Measurements from ENCODE around the gene POLE3.

- no peak for TF ChIP-seq CTCF (conservative IDR thresholded peaks at IDR 0.05; ENCODE audit: low read length)
- TF ChIP-seq EZH2phosphoT487 (IDR thresholded peaks at IDR 0.05; ENCODE audit: borderline replicate concordance) = no peak
Observed at GRCh38 chr9:113456235-113456634, 45.8 kb upstream of the POLE3 start.

All from Loucy (cell line).